NCI-H1417 (cell line): ENCODE data around the gene MEGF11.
A peak's percentile ranks its signal among the peaks of the same experiment; 100 is the strongest.

Experiments
- DNase-seq, 3 experiments: peaks; one replicate each; lab custom pipeline; 2025; lab: John Stamatoyannopoulos, UW

MEGF11 gene

GRCh38 chr15:66253418-66254088 is at the start of gene MEGF11:
TSS of gene MEGF11 (minus strand) at chr15:66253750. CDS start at chr15:66128403, 125,347 bp downstream.
- peak in 2 of 3 experiments; percentile 85 for DNase-seq

DNA sequence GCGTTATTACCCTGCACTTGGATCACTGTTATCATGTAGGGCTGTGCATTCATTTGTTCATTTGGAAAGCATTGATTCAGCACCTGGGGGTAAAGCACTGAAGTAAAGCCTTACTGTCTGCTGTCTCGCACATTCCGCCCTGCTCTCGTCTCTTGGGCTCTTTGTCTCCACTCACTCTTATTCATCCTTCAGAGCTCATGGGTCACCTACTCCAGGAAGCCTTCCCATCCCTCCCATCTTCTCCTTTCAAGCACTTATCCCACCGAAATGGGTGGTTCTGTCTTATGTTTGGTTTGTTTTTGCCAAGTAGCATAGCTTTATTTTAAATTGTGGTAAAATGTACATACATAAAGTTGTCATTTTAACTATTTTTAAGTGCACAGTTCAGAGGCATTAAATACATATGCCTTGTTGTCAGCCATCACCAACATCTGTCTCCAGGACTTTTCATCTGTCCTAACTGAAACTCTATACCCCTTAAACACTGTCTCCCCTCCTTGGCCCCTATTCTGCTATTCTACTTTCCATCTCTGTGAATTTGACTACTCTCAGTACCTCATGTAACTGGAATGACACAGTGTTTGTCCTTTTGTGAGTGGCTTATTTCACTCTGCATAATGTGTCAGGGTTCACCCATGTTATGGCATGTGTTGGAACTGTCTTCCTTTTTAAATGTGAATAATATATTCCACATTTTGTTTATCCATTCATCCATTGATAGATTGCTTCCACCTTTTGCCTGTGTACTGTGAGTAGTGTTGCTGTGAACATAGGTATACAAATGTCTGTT is 49.1 kb upstream of the MEGF11 start:
- DNase-seq, result no peak

DNA sequence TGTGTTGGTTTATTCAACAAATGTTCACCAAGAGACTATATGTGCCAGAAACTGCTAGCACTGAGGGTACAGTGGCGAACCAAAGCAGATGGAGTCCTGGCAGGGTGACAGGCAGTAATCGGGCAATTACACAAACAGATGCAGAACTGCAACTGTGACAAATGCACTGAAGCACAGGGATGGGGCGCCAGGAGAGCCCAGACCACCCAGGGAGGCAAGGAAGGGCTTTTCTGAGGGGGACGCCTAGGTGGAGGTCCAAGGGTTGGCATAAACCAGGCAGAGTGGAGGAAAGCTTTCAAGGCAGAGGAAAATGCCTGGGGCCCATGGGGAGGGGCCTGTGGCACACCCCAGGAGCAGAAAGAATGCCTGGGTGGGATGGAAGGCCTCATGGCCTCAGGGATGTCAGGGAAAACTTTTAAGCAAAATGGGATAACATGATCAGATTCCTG is 45.3 kb upstream of the MEGF11 start:
- no peak for DNase-seq

DNA sequence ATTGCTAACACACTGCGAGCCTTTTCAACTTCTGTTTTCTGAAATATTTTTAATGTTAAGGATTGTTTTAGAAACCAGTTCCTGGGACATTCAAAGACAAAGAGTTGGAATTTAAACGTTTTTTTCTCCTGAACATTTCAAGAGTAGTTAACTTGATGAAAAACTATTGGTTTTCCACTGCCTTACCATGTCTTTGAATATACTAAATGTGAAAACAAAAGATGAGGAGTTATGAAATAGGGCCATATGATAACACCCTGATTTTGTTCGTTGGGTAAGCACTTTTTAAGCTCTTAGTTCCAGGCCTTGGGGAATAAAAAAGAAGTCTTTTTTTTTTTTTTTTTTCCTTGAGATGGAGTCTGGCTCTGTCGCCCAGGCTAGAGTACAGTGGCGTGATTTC is 42.6 kb upstream of the MEGF11 start:
- DNase-seq, result no peak

GRCh38 chr15:66294932-66295235 is 41.3 kb upstream of the MEGF11 start:
- peak in 1 of 3 experiments; percentile 65 for DNase-seq

- DNase-seq, result peak in 2 of 3 experiments; percentile 91 to 94
These were observed 40.8 kb upstream of the MEGF11 start for GRCh38 chr15:66294157-66294931.

DNA sequence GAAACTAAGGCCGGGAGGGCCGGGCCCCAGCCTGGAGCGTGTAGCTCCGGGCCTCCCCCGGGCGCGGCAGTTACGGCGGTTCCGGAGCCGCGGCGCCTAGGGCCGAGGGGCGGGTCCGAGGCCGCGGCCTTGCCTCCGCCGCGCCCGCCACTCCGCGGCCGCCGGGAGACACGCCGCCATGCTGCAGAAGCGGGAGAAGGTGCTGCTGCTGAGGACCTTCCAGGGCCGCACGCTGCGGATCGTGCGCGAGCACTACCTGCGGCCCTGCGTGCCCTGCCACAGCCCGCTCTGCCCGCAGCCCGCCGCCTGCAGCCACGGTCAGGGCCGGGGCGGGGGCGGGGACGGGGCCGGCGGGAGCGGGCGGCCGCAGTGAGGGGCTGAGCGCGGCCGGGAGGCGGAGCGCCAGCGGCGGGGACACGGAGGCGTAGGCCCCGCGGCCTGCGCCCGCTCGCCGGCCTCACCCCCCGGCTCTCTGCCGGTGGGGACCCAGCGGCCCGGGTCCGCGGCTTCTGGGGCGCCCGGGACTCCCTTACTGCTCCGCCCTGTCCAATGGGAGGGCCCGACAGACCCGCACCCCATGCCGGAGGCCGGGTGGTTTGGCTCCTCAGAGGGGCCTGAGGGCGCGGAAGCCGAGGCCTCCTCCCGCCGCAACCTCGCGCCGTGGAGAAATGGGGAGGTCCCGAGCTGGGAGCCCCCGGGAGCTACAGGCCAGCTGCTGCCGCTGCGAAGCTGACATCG is 40.0 kb upstream of the MEGF11 start, which contains the start of gene DIS3L:
DIS3L (plus strand) TSS at position 150 of the 738 bp plus-strand sequence; CDS start at position 179, 29 bp downstream.
- DNase-seq, result peak; percentile 55 to 97 (median 92)

- peak in 2 of 3 experiments; percentile 38 to 92 for DNase-seq
These were observed 39.2 kb upstream of the MEGF11 start for GRCh38 chr15:66292571-66293418.

GRCh38 chr15:66291816-66292570 is 38.4 kb upstream of the MEGF11 start:
- peak in 2 of 3 experiments; percentile 38 to 58 for DNase-seq

DNA sequence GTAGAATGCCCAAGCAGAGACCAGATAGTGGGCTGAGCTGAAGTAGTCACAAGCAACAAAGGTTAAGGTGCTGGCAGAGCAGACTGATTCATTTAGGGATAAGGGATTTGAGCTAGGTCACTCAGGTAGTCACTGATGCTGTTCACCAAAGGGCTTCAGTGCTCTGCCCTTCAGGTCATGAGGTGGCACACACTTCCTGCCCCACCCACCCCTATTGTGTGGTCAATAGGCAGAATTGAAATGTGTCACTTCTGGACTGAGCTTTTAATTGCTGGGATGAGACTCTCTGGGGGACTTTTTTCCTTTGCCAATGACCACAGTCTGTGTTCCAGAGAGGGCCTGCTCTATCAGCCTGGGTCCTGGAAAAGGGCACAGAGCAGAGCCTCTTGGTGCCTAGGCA is 37.0 kb upstream of the MEGF11 start:
- peak in 1 of 3 experiments; percentile 26 for DNase-seq

- DNase-seq, result no peak
These were observed 36.5 kb upstream of the MEGF11 start for GRCh38 chr15:66290007-66290406.

- DNase-seq, result no peak
These were observed 35.1 kb upstream of the MEGF11 start for GRCh38 chr15:66288551-66289185.

DNA sequence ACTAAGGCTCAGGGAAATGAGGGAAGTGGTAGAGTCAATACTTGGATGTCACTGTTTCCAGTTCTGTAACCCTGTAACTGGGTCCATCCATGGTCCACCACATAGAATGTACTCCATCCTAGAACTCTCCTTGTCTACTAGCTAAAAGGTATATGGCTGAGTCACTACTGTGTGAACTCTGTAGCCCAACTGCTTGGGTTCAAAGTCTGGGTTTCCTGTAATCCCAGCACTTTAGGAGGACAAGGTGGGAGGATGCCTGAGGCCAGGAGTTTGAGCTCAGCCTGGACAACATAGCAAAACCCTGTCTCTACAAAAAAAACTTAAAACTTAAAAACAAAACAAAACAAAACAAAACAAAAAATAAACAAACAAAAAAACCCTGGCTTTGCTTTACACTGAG is 34.5 kb upstream of the MEGF11 start:
- DNase-seq, result no peak

DNA sequence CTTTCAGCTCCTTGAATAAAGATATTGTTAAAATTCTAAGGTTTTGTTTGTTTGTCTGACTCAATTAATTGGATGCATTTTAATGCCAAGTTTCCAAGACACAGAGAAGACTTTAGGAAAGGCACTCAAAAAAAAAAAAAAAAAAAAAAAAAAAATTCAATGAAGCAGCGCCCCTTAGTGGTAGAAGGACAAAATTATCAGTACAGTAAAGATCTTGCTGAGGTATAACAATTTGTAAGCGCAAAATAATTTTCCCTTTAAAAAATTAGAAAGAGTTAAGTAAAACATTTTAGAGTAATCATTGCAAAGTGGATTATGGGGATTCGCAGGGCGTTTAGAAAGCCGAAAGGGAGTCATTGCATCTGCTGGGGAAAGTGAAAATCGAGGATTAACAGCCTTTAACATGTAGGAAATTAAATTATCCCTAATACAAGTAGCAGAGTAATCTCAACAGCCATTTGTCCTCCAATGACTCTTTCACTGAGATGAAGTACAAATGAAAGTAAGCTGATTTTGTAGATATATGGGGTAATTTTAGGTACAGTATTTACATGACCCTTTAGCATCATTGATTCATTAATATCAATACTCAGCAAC is 34.0 kb upstream of the MEGF11 start:
- DNase-seq, result peak in 2 of 3 experiments; percentile 37 to 85

GRCh38 chr15:66285533-66286280 is 32.2 kb upstream of the MEGF11 start:
- DNase-seq, result peak in 1 of 3 experiments; percentile 41

DNA sequence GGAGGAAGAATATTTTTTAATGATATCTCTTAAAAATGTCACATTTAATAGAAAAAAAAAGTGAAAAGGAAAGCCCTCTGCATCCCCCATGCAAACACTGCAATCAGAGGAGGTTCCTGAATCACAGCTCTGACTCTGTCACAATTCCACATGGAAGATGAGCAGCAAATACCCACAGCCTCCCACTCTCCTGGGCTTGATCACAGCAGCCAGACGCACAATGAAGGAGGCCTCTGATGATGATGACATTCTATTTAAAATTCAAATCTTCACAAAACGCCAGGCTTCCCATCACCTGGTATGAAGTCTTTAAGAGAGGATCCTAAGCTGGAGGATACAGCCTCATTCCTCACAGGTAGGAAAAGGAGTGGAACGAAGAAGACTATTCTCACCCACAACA is 30.7 kb upstream of the MEGF11 start:
- no peak for DNase-seq

GRCh38 chr15:66278671-66279070 is 25.1 kb upstream of the MEGF11 start:
- DNase-seq, result no peak

GRCh38 chr15:66278056-66278455 is 24.5 kb upstream of the MEGF11 start:
- no peak for DNase-seq
